GM15510 (cell line): Measurements from ENCODE around the gene ATP6V1C2.

Source experiments
- POLR2A ChIP-seq: IDR thresholded peaks from 3 replicates; pipeline ENCODE4 v1.6.1; 2011; ENCODE audit warnings: borderline replicate concordance; ENCODE audit not compliant: insufficient read length; ENCODE audit errors: extremely low read depth

Gene ATP6V1C2

GRCh38 chr2:10824191-10824590 lies 102.8 kb downstream of the ATP6V1C2 start:
- no peak for TF ChIP-seq POLR2A

GRCh38 chr2:10826026-10826425 lies 104.6 kb downstream of the ATP6V1C2 start:
- TF ChIP-seq POLR2A = no peak

DNA sequence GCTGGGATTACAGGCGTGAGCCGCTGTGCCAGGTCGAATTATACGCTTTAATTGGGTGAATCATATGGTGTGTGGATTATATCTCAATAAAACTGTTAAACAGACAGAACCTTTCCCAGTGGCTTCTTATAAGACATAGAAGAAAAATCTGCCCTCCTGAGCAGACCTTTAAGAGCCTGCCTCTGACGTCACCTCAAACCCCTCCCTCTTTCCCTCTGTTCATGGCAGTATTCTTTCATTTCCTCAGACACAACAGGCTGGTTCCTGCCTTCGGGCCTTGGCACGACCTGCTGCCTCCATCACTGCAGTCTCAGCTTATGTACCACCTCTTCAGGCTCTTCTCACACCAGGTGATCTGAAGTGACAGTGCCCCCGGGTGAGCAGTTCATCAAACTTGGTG lies 105.2 kb downstream of the ATP6V1C2 start:
- no peak for TF ChIP-seq POLR2A

DNA sequence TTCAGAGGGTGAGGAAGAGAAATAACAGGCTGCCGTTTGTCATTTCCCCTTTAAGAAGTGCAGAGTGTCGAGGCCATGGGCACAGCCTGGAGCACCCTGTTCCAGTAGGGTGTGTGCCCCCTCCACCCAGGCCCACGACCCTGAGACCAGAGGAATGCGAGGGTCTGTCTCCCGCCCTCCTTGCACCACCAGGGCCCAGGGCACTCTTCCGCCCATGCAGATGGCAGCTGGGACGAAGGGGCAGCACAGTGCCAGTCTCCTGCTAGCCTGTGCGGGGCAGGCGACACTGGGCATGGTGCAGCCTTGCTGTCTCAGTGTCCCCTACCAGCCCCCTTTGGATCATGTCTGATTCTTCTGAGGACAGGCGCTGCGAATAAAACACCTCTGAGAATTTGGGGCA lies 106.9 kb downstream of the ATP6V1C2 start:
- no peak for TF ChIP-seq POLR2A

GRCh38 chr2:10829299-10829698 lies 107.9 kb downstream of the ATP6V1C2 start:
- no peak for TF ChIP-seq POLR2A

DNA sequence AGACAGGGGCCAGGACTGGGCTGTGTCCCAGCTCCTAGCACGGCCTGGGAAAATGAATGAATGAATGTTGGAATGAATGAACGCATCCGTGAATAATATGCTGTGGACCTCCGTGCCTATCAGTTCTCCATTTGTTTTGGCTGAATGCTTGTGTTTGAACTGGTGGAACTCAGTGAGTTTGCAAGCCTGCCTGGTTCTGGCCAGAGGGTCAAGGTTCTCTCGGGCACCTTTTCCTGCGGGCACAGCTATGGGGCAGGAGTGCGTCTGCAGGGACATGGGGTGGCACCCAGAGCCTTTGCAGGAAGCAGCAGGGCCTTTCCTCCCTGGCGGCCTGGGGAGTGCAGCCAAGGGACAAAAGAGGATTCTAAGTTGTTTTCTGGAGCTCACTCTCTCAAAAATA lies 108.8 kb downstream of the ATP6V1C2 start:
- TF ChIP-seq POLR2A = no peak

GRCh38 chr2:10830641-10831399 lies 109.4 kb downstream of the ATP6V1C2 start:
- TF ChIP-seq POLR2A = no peak

GRCh38 chr2:10831400-10831985 lies 110.1 kb downstream of the ATP6V1C2 start:
- TF ChIP-seq POLR2A = no peak

GRCh38 chr2:10832203-10832936 lies 110.9 kb downstream of the ATP6V1C2 start:
- no peak for TF ChIP-seq POLR2A

DNA sequence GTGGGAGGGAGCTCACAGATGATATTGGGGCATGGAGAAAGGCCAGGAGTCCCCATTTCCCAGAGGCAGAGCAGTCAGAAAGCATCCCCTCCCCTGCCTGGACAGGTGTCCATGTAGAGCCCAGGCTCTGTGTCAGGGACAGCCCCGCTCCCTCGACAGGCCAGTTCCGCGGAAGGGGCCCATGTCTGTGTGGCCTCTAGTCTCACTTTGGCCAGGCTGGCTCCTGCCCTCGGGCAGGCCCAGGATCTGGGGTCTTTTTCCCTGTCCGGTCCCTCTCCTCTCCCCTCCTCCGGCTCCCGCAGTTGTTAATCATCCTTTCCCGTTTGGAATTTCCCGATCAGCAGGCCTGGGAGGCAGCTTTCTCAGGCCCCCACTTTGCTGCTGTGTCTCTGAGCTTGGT lies 111.6 kb downstream of the ATP6V1C2 start:
- TF ChIP-seq POLR2A = no peak

- TF ChIP-seq POLR2A = no peak
Measured at GRCh38 chr2:10834068-10834655, 112.7 kb downstream of the ATP6V1C2 start.
